ENCODE results near the gene PLEKHA7. TPM values are rescaled to one million over a fixed set of nuclear protein-coding genes. Genes with fewer than 3 reads are reported as not detected.
"Not testable (repeated sequence)": the region's sequence is repeated elsewhere in the genome, so short reads cannot be mapped to it uniquely, and the experiment has no call there.

PLEKHA7 gene
- total and polyA plus RNA-seq, 2 of the 13 experiments (the other 11 are each of a cell fraction or from before 2014, with no cell fraction given), result 17.5 to 18.7 TPM

GRCh38 chr11:16905375-16905774 lies 108.8 kb downstream of the PLEKHA7 start:
- H3K27ac ChIP-seq (ENCODE audit: extremely low read length, insufficient read depth, low read length), result no peak overlapping the region
- POLR2A ChIA-PET, result no interaction called here

DNA sequence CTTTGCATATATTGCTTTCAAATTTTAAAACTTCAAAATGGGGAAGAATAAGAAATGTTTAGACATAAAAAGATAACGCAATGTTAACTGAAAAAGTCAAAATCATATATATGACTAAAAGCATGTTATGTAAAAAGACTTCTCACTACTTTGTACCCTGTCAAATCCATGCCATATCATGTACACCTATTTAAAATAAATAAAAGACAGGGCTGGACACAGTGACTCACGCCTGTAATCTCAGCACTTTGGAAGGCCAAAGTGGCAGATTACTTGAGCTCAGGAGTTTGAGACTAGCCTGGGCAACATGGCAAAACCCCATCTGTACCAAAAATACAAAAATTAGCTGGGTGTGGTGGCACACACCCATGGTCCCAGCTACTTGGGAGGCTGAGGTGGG lies 109.5 kb downstream of the PLEKHA7 start:
- in situ Hi-C loops (cut with HindIII; ENCODE audit: extremely low pct_ligation_motif_present, low pct_unique_long_range_greater_than_20kb); FAIRE-seq; intact Hi-C loops (cut with micrococcal nuclease; ENCODE audit: unreplicated experiment); H3K9me3 ChIP-seq (ENCODE audit: low read length); H3K4me2 ChIP-seq (ENCODE audit: low read depth, low read length); H4K20me1 ChIP-seq (ENCODE audit: insufficient read depth, low read length); H3K9ac ChIP-seq (ENCODE audit: insufficient read depth, low read depth, low read length); H3K36me3 ChIP-seq (replicated peaks in 1 of 2; ENCODE audit: control insufficient read depth in 1 of 2, insufficient read depth in 2 of 2, low read length in 2 of 2); H3K79me2 ChIP-seq (ENCODE audit: insufficient read depth, low read length); H3K4me1 ChIP-seq (ENCODE audit: insufficient read depth, low read length); H2AFZ ChIP-seq (ENCODE audit: low read length); POLR2A ChIA-PET; H3K4me3 ChIP-seq (replicated peaks in 1 of 3; ENCODE audit: insufficient read depth in 1 of 3, low read depth in 2 of 3, low read length in 3 of 3); CTCF ChIA-PET (ENCODE audit: low intra/inter-chr PET ratio, low total read pairs); DNase-seq (ENCODE audit: low spot score); H3K27me3 ChIP-seq (ENCODE audit: control insufficient read depth in 1 of 2, insufficient read depth in 2 of 2, low read length in 2 of 2); ATAC-seq; H3K27ac ChIP-seq (ENCODE audit: extremely low read length, insufficient read depth, low read length); BruUV-seq (replicated peaks): not testable (repeated sequence)
- WGBS (ENCODE audit: low lambda C conversion rate), result 94% methylated on average over 2 of the region's 2 CpGs

More at GRCh38 chr11:16905375-16905774, 108.8 kb downstream of the PLEKHA7 start:
- TF ChIP-seq PBX3 (CRISPR knock-in tag; IDR thresholded peaks at IDR 0.05; ENCODE audit: borderline replicate concordance), result no peak
- no peak for TF ChIP-seq ZNF354B (CRISPR knock-in tag; IDR thresholded peaks at IDR 0.05)
- no peak for TF ChIP-seq PLRG1 (conservative IDR thresholded peaks at IDR 0.05)
- no peak for TF ChIP-seq GATAD1 (CRISPR knock-in tag; IDR thresholded peaks at IDR 0.05)
- no peak for TF ChIP-seq FOXM1 (CRISPR knock-in tag; IDR thresholded peaks at IDR 0.05)
- no peak for TF ChIP-seq MZF1 (CRISPR knock-in tag; IDR thresholded peaks at IDR 0.05; ENCODE audit: borderline replicate concordance)
- no peak for TF ChIP-seq NRL (CRISPR knock-in tag; IDR thresholded peaks at IDR 0.05; ENCODE audit: borderline replicate concordance)
- TF ChIP-seq EHMT2 (IDR thresholded peaks at IDR 0.05; ENCODE audit: borderline replicate concordance, low read depth, low read length), result no peak
- TF ChIP-seq SKI (IDR thresholded peaks at IDR 0.05; ENCODE audit: partially characterized antibody), result no peak
- TF ChIP-seq SOX13 (IDR thresholded peaks at IDR 0.05), result no peak
- no peak for TF ChIP-seq SOX13 (CRISPR knock-in tag; conservative IDR thresholded peaks at IDR 0.05 in 1 of 2, IDR thresholded peaks at IDR 0.05 in 1 of 2)
- TF ChIP-seq ELK4 (CRISPR knock-in tag; IDR thresholded peaks at IDR 0.05; ENCODE audit: borderline replicate concordance), result no peak
- TF ChIP-seq ZC3H13 (CRISPR knock-in tag; IDR thresholded peaks at IDR 0.05), result no peak
- no peak for TF ChIP-seq KAT7 (CRISPR knock-in tag; IDR thresholded peaks at IDR 0.05; ENCODE audit: borderline replicate concordance)
- TF ChIP-seq NR2F1 (CRISPR knock-in tag; IDR thresholded peaks at IDR 0.05), result no peak
- TF ChIP-seq, protein P1, sequence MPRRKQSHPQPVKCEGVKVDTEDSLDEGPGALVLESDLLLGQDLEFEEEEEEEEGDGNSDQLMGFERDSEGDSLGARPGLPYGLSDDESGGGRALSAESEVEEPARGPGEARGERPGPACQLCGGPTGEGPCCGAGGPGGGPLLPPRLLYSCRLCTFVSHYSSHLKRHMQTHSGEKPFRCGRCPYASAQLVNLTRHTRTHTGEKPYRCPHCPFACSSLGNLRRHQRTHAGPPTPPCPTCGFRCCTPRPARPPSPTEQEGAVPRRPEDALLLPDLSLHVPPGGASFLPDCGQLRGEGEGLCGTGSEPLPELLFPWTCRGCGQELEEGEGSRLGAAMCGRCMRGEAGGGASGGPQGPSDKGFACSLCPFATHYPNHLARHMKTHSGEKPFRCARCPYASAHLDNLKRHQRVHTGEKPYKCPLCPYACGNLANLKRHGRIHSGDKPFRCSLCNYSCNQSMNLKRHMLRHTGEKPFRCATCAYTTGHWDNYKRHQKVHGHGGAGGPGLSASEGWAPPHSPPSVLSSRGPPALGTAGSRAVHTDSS (CRISPR knock-in tag; conservative IDR thresholded peaks at IDR 0.05), result no peak
- no peak for TF ChIP-seq JDP2 (CRISPR knock-in tag; IDR thresholded peaks at IDR 0.05; ENCODE audit: borderline replicate concordance)
- Histone ChIP-seq H3K36me3 (replicated peaks in 1 of 2; ENCODE audit: control insufficient read depth in 1 of 2, insufficient read depth in 2 of 2, low read length in 2 of 2) (no peaks in the 10 kb centered on the region), H3K4me3 (replicated peaks in 1 of 3; ENCODE audit: insufficient read depth in 1 of 3, low read depth in 2 of 3, low read length in 3 of 3) (no peak overlapping the region), H3K79me2 (ENCODE audit: insufficient read depth, low read length) (peaks cover 2% of the 10 kb centered on the region), H3K4me1 (ENCODE audit: insufficient read depth, low read length) (peaks cover under 1% of the 10 kb centered on the region; the same call in 1 of the 2 replicates), H2AFZ (ENCODE audit: low read length) (no peak overlapping the region), H3K9ac (ENCODE audit: insufficient read depth, low read depth, low read length) (no peak overlapping the region), H3K27me3 (ENCODE audit: control insufficient read depth in 1 of 2, insufficient read depth in 2 of 2, low read length in 2 of 2) (no peaks in the 10 kb centered on the region), H4K20me1 (ENCODE audit: insufficient read depth, low read length) (no peaks in the 10 kb centered on the region), H3K9me3 (ENCODE audit: low read length) (no peaks in the 10 kb centered on the region), H3K4me2 (ENCODE audit: low read depth, low read length) (no peak overlapping the region)
- FAIRE-seq, result no peak
- in situ Hi-C loops (cut with HindIII; ENCODE audit: extremely low pct_ligation_motif_present, low pct_unique_long_range_greater_than_20kb) (no loop called here), intact Hi-C loops (cut with micrococcal nuclease; ENCODE audit: unreplicated experiment) (no loop called here)
- CTCF ChIA-PET (ENCODE audit: low intra/inter-chr PET ratio, low total read pairs), result no interaction called here
- no peak for ATAC-seq
- 95% methylated on average over 1 of the region's 1 CpG for WGBS (ENCODE audit: low lambda C conversion rate)
- no peak for DNase-seq (ENCODE audit: low spot score)
- BruUV-seq (replicated peaks), result no TSS peak
